Left cardiac atrium (tissue), 4 donors: ENCODE data around the gene KCNG1. TPM values are rescaled to one million over a fixed set of nuclear protein-coding genes. Genes with fewer than 3 reads are reported as not detected.
A peak's percentile ranks its signal among the peaks of the same experiment; 100 is the strongest.
"Not testable (repeated sequence)": the region's sequence is repeated elsewhere in the genome, so short reads cannot be mapped to it uniquely, and the experiment has no call there.

Source experiments
- ATAC-seq, 2 donors: fragments of 200-7000 bp; cut with Tn5 transposase; one replicate each; pipeline ENCODE4 v1.9.1; 2020; ENCODE audit warnings: mild to moderate bottlenecking in 2 of 2, moderate library complexity in 2 of 2
- DNase-seq: peaks from one replicate; pipeline ENCODE4 v3.0.0-alpha.2; 2020
- intact Hi-C, 2 donors: fragments of 100-400 bp; cut with DNase I; formaldehyde crosslinking; loops; one replicate each; pipeline versions ENCODE4 v1.14.1 to v1.15.1; 2022 to 2023
- long read RNA-seq: library from polyadenylated mRNA; unstranded; transcript quantifications from one replicate; pipeline ENCODE4 v2.0.0, GENCODE V29; 2021
- total RNA-seq, 2 donors: library from RNA; stranded (reverse); fragmentation: NEBNext Ultra II Directional; extraction: Animal tissue kit (Norgen Biotek cat#: 25700); gene quantifications; one replicate each; pipeline ENCODE4 v1.2.1, GENCODE V29; 2021
- donor health status: DM: no; HTN: yes; CAD: no.
- donor health status: DM: no; HTN: yes; CAD: no; lungs with severe emphysema.
- donor health status: DM: yes; HTN: yes; CAD: no.
- donor health status: Dilated cardiomyopathy.

Gene KCNG1, protein sequence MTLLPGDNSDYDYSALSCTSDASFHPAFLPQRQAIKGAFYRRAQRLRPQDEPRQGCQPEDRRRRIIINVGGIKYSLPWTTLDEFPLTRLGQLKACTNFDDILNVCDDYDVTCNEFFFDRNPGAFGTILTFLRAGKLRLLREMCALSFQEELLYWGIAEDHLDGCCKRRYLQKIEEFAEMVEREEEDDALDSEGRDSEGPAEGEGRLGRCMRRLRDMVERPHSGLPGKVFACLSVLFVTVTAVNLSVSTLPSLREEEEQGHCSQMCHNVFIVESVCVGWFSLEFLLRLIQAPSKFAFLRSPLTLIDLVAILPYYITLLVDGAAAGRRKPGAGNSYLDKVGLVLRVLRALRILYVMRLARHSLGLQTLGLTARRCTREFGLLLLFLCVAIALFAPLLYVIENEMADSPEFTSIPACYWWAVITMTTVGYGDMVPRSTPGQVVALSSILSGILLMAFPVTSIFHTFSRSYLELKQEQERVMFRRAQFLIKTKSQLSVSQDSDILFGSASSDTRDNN
- total RNA-seq, result under 1 TPM; 0.27 to 0.65 TPM
- long read RNA-seq, result 0 reads

DNA sequence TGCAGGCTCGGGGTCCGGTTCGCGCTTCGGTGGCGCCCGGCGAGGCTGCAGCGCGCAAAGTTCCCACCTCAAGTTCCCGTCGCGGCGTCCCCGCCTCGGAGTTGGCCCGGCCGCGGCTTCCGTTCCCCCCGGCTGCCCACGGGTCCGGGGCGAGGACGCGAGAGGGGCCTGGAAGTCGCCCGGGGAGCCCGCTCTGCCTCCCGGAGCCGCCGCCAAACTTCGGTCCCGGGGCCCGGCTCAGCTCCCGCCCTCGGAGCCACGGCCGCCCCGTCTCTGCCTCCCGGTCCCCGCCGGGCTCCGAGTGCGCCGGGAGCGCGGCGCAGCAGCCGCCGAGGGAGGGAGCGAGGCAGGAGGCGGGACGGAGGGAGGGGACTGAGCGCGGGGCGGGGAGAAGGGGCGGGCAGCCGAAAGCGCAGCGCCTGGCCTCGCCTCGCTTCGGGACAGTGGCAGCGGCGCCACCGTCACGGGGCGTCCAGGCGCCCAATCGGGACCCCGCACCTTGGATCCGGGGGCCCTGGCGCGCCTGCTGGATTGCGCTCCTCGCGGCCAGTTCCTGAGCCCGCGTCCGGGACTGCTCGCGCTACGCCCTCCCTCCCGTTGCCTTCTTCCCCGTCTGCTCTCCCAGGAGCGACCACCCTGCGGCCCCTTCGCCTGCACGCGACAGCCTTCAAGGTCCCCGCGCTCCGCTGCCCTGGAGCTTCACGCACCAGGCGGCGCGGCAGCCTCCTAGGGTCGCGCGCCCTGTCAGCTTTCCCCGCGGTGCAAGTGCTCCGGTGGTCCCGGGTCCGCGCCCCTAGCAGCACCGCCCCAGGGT lies at the start of gene KCNG1:
TSS of gene KCNG1 (minus strand) at position 305 of the 814 bp plus-strand sequence. CDS start 12,769 bp downstream, outside the sequence.
- ATAC-seq (peak; percentile 96 to 97), DNase-seq (peak; percentile 79)
- intact Hi-C loops, result no loop called here

DNA sequence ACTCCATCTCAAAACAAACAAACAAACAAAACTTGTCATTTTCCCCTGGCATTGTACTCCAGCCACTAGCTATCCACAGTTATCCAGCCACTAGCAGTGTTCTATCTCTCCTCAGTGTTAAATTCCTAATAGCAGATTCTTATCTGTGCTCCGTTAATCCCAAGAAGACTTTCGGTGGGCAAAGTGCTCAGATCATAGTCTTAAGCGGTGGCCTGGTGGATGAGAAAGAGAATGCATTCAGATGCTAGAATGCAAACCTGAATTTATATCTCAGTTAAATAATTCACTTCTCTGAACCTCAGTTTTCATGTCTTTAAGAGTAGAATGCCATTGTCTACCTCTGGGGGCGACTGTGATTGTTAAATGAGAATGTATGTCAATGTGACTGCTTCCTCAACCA lies 47.7 kb upstream of the KCNG1 start:
- no peak for DNase-seq
- intact Hi-C loops, result no loop called here
- no peak for ATAC-seq

DNA sequence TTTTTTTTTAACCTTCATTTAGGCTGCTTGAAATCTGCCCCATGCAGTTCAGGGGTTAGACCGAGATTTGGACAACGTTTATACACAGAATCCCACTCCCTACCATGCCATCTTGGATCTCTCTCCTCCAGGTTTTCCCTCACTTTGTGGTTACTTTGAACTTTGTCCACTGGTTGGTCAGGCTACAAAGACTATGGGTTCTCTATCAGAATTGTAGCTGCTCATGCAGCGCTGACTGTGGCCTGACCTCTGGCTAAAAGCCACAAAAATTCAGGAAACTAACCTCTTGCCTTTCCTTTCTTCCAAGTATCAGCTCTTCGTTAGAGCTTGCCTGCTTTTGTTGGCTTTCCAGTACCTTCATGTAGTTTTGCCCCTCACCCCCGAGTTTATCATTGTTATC lies 44.9 kb upstream of the KCNG1 start:
- no peak for DNase-seq
- ATAC-seq, result no peak
- intact Hi-C loops, result no loop called here

DNA sequence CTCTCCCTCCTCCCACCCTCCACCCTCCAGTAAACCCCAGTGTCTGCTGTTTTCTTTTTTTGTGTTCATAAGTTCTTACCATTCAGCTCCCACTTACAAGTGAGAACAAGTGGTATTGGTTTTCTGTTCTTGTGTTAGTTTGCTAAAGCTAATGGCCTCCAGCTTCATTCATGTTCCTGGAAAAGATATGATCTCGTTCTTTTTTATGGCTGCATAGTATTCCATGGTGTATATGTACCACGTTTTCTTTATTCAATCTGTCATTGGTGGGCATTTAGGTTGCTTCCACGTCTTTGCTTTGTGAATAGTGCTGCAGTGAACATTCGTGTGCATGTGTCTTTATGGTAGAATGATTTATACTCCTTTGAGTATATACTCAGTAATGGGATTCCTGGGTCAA lies 42.7 kb upstream of the KCNG1 start:
- ATAC-seq (no peak), DNase-seq (no peak)
- intact Hi-C loops, result no loop called here

- no peak for DNase-seq
- intact Hi-C loops, result no loop called here
- ATAC-seq, result no peak
Observed at GRCh38 chr20:51064137-51064536, 41.2 kb upstream of the KCNG1 start.

DNA sequence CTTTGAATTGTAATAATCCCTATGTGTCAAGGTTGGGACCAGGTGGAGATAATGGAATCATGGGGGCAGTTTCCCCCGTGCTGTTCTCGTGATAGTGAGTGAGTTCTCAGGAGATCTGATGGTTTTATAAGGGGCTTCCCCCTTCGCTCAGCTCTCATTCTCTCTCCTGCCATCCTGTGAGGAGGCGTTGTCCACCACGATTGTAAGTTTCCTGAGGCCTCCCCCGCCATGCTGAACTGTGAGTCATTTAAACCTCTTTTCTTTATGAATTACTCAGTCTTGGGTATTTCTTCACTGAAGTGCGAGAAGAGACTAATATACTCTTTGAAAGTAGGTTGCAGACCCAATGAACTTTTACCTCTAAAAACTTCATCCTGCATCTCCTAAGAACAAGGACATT lies 39.2 kb upstream of the KCNG1 start:
- intact Hi-C loops, result no loop called here
- no peak for ATAC-seq

GRCh38 chr20:51061418-51062045 lies 38.6 kb upstream of the KCNG1 start:
- ATAC-seq, result no peak

More for the DNA sequence above, 39.2 kb upstream of the KCNG1 start:
- no peak for DNase-seq

DNA sequence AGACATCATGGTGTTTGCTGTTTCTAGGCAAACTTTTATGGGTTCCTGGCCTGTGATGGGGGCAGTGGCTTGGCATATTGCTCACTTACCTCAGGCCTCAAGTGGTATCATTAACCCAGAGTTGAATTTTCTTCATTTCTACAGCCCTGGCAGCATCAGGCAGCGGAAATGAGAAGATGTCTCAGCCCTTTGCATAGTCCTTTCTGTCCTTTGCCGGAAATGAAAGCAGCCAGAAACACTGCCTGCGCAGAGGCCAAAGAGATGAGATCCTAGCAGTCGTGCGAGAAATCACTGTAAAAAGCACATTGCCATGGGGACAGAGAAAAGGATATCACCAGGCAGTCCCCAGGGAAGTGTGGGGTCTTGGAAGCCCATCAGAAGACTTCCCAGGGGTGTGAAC lies 37.4 kb upstream of the KCNG1 start:
- intact Hi-C loops, result no loop called here
- no peak for DNase-seq
- ATAC-seq, result no peak

More at GRCh38 chr20:51061418-51062045, 38.6 kb upstream of the KCNG1 start:
- DNase-seq, result no peak
- intact Hi-C loops, result no loop called here

DNA sequence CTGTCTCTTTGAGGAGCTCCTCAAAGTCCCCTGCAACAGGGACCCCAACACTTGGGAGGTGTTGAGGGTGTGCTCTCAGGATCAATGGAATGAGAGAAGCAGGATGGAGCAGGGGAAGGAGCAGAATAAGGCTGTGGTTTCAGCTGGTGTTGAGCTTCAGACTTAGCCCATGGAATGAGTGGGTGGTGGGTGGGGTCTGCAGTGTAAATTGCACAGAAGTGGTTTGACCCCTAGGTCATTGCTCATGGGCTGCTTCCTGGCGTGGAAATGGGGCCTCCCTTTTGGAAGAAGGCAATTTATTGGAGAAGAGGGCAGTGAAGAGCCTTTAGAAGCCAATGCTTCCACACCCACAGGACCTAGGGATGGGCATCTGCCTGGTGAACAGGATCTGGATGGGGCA lies 37.0 kb upstream of the KCNG1 start:
- DNase-seq (no peak), ATAC-seq (no peak)
- intact Hi-C loops, result no loop called here

- intact Hi-C loops, result no loop called here
- no peak for DNase-seq
- no peak for ATAC-seq
Observed at GRCh38 chr20:51058017-51058416, 35.1 kb upstream of the KCNG1 start.

GRCh38 chr20:51054233-51054632 lies 31.3 kb upstream of the KCNG1 start:
- intact Hi-C loops, result no loop called here
- ATAC-seq (no peak), DNase-seq (no peak)

- no peak for ATAC-seq
- intact Hi-C loops, result no loop called here
- DNase-seq, result no peak
Observed at GRCh38 chr20:51050531-51051075, 27.7 kb upstream of the KCNG1 start.

- intact Hi-C loops, result no loop called here
- no peak for ATAC-seq
- no peak for DNase-seq
Observed at GRCh38 chr20:51046021-51046985, 23.4 kb upstream of the KCNG1 start.

GRCh38 chr20:51045492-51045891 lies 22.6 kb upstream of the KCNG1 start:
- ATAC-seq, DNase-seq, intact Hi-C loops: not testable (repeated sequence)

DNA sequence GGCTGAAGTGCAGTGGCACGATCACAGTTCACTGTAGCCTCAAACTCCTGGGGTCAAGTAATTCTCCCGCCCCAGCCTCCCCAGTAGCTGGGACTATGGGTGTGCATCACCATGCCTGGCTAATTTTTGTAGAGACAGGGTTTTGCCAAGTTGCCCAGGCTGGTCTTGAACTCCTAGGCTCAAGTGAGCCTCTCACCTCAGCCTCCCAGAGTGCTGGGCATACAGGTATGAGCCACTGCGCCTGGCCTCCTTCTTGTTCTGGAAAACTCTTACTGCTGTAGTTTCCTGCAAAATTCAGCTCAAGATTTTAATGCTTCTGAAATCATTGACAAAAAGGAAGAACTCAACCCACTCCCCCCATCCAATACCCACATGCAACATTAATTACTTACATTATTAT lies 21.9 kb upstream of the KCNG1 start:
- DNase-seq, result no peak
- ATAC-seq, result no peak
- intact Hi-C loops, result no loop called here

- ATAC-seq (no peak), DNase-seq (no peak)
- intact Hi-C loops, result no loop called here
Observed at GRCh38 chr20:51043811-51044210, 20.9 kb upstream of the KCNG1 start.

- no peak for ATAC-seq
- intact Hi-C loops, result no loop called here
- no peak for DNase-seq
Observed at GRCh38 chr20:51042657-51043247, 19.8 kb upstream of the KCNG1 start.

DNA sequence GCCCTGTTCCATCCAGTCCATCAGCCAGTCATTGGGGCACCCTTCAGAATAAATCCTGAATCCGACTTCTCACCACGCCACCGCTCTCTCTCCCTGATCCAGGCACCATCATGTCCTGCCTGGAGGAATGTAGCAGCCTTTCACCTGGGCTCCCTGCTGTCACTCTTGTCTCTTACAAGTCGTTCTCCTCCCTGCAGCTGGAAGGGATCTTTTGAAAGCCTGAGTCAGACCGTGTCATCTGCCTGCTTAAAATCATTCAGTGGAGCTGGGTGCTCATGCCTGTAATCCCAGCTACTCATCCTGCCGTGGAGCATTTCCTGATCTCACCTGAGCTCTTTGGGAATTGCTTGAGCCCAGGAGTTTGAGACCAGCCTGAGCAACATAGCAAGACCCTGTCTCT lies 19.2 kb upstream of the KCNG1 start:
- DNase-seq, result no peak
- no peak for ATAC-seq
- intact Hi-C loops, result no loop called here
